SK-N-MC (cell line): ENCODE results near the gene ZC3H12A.

Experiments
- DNase-seq: peaks from one replicate; pipeline ENCODE4 v3.0.0-alpha.2; 2011; ENCODE audit warnings: low read depth, low spot score
- H3K27ac ChIP-seq: fragments of 200-600 bp; sonication (generic); 2 replicates; pipeline ENCODE4 v1.5.1; 2016; ENCODE audit warnings: mixed run types
- H3K36me3 ChIP-seq: fragments of 200-600 bp; sonication (generic); 2 replicates; pipeline ENCODE4 v1.6.1; 2017; ENCODE audit warnings: antibody characterized with exemption, low read length, mixed read lengths; ENCODE audit not compliant: insufficient read depth
- H3K4me3 ChIP-seq: fragments of 200-600 bp; sonication (generic); 2 replicates; pipeline ENCODE4 v1.5.1; 2016
- H3K9ac ChIP-seq: fragments of 200-600 bp; sonication (generic); 2 replicates; pipeline ENCODE4 v1.8.0; 2017; ENCODE audit warnings: mixed run types, mixed read lengths; ENCODE audit not compliant: insufficient read length
- H3K9me3 ChIP-seq: fragments of 200-600 bp; sonication (generic); 2 replicates; pipeline ENCODE4 v1.6.1; 2017; ENCODE audit warnings: low read depth, mild to moderate bottlenecking, antibody characterized with exemption, low read length, moderate library complexity, mixed read lengths
- EZH2 ChIP-seq: fragments of 200-600 bp; sonication (generic); IDR thresholded peaks from one replicate; pipeline ENCODE4 v1.6.1; 2017; ENCODE audit warnings: antibody characterized with exemption
- FOXP2 ChIP-seq: optimal IDR thresholded peaks from 2 replicates; pipeline ENCODE3; 2011; ENCODE audit warnings: mild to moderate bottlenecking, moderate library complexity; ENCODE audit not compliant: insufficient read depth; ENCODE audit errors: extremely low read length, control extremely low read depth
- POLR2AphosphoS5 ChIP-seq: IDR thresholded peaks from 2 replicates; pipeline ENCODE4 v1.6.1; 2012; ENCODE audit warnings: mild to moderate bottlenecking, low read depth, low read length, borderline replicate concordance

Gene ZC3H12A

DNA sequence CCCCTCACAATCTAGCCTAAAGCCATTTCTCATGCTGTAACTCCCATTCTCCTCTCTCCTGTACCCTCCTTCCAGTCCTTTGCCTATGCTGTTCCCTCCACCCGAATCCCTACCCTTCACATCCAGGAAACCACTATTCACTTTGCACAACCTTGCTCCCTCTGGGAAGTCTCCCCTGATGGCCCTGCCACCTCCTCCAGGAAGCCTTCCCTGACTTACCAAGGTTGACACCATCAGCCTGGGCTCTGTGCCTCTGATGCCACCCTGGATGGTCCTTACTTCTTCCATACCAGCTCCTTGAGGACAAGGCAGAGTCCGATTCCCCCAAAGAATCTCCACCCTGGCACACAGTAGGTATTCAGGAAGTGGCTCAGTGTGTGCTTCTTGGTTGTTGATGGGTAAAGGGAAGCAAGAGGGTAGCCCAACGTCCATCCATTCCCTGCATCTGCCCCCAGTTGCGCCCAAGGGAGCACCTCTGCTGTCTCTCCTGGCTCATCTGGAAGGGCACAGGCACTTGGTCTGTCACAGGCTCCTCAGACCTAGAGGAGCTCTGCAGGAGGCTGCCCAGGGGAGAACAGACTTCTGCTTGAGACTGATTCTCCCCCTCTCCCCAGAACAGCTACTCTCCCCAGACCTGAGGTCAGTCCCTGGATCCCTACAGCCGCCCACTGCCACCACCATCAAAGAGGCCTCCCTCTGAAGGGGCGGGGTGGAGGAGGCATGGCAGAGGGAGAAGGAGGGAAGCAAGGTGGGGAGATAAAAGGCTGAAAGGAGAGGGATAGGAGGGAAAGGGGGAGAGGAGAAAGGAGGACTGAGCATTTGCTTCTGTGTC lies 36.1 kb upstream of the ZC3H12A start:
- no peak overlapping the region for H3K4me3 ChIP-seq
- H3K36me3 ChIP-seq: no peaks in the 10 kb centered on the region
- no peak overlapping the region for H3K9ac ChIP-seq
- no peaks in the 10 kb centered on the region for H3K9me3 ChIP-seq
- TF ChIP-seq FOXP2: no peak
- TF ChIP-seq EZH2: no peak
- no peak for TF ChIP-seq POLR2AphosphoS5
- H3K27ac ChIP-seq: no peak overlapping the region
- no peak for DNase-seq

DNA sequence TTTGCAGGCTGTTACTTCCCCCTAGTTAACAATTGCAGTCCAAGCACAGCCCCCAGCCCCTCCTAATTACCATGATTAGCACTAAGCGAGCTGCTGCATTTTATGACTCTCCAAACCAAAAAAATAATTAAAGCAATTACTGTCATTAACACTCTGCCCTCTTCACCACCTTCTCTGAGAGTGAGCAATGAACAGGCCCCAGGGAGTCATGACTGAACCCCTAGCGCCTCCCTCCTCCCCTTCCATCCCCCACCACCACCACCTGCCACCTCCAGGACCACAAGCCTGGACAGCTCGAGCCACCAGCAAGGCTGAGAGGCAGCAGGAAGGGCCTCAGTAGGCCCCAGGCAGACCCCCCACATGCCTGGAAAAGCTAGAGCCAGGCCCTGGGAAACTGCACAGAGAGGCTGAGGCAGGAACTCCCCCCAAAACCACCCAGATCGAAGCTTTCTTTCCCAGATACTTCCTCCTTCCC lies 35.5 kb upstream of the ZC3H12A start:
- Histone ChIP-seq H3K4me3 (no peak overlapping the region), H3K9me3 (no peaks in the 10 kb centered on the region), H3K36me3 (no peaks in the 10 kb centered on the region), H3K27ac (no peak overlapping the region), H3K9ac (no peak overlapping the region)
- no peak for DNase-seq
- no peak for TF ChIP-seq EZH2
- no peak for TF ChIP-seq POLR2AphosphoS5
- TF ChIP-seq FOXP2: no peak

DNA sequence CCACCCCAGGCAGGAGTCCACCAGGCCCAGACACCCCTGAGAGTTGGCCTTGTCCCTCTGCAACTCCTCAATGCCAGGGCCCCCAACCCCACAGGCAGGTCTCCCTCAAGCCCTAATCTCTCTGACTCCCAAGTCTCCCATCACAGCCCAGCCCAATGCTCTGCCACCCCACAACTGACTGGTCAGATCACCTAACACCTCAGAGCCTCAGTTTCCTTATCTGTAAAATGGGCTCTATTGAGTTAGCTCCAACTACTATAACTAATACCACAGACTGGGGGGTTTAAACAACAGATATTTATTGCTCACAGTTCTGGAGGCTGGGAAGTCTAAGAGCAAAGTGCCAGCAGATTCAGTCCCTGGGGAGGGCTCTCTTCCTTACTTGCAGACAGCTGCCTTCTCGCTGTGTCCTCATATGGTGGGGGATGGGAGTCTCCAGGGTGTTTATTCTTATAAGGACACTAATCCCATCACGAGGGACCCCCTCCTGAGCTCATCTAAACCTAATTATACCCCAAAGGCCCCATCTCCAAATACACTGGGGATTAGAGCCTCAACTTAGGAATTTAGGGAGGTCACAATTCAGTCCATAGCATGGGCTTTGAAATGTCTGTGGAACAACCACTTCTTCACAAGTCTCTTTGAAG lies 34.9 kb upstream of the ZC3H12A start:
- H3K9me3 ChIP-seq: no peaks in the 10 kb centered on the region
- no peak overlapping the region for H3K9ac ChIP-seq
- no peak overlapping the region for H3K27ac ChIP-seq
- no peak overlapping the region for H3K4me3 ChIP-seq
- TF ChIP-seq EZH2 (no peak), FOXP2 (no peak), POLR2AphosphoS5 (no peak)
- no peak for DNase-seq
- no peaks in the 10 kb centered on the region for H3K36me3 ChIP-seq

DNA sequence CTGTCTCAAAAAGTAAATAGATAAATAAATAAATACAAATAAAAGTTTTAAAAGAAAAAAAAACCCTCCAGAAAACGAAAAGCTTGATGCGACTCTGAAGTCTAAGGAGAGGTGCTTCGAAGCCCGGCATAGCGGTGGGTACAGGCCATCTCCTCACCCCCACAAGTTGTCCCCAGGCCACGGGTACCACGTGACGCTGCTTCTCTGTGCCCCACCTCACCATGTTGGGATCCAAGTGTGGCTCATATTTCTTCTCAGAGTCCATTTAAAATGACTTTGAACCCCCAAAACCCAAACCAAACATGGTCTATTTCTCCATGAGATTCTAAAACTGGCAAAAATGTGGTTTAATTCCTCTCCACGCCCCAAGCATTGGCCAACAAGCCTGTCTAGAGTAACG lies 32.9 kb upstream of the ZC3H12A start:
- TF ChIP-seq POLR2AphosphoS5: no peak
- no peak for TF ChIP-seq FOXP2
- no peaks in the 10 kb centered on the region for H3K36me3 ChIP-seq
- H3K9ac ChIP-seq: no peak overlapping the region
- no peak for DNase-seq
- no peak overlapping the region for H3K27ac ChIP-seq
- no peaks in the 10 kb centered on the region for H3K9me3 ChIP-seq
- no peak overlapping the region for H3K4me3 ChIP-seq

DNA sequence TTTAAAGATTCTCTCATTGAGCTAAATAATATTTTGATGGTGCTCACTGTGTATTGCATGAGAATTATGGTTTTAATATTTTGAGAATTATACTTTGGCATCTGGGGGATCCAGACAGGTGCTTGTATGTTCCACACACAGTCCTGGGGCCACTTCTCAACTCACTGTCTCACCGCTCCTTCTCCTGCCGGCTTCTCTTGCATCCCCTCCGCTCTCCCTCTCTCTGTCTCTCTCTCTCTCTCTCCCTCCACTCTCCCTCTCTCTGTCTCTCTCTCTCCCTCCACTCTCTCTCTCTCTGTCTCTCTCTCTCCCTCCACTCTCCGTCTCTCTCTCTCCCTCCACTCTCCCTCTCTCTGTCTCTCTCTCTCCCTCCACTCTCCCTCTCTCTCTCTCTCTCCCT lies 32.2 kb upstream of the ZC3H12A start:
- DNase-seq: no peak
- no peak overlapping the region for H3K4me3 ChIP-seq
- TF ChIP-seq EZH2 (no peak), FOXP2 (no peak), POLR2AphosphoS5 (no peak)
- H3K27ac ChIP-seq: no peak overlapping the region
- no peaks in the 10 kb centered on the region for H3K9me3 ChIP-seq
- no peak overlapping the region for H3K9ac ChIP-seq
- no peaks in the 10 kb centered on the region for H3K36me3 ChIP-seq

DNA sequence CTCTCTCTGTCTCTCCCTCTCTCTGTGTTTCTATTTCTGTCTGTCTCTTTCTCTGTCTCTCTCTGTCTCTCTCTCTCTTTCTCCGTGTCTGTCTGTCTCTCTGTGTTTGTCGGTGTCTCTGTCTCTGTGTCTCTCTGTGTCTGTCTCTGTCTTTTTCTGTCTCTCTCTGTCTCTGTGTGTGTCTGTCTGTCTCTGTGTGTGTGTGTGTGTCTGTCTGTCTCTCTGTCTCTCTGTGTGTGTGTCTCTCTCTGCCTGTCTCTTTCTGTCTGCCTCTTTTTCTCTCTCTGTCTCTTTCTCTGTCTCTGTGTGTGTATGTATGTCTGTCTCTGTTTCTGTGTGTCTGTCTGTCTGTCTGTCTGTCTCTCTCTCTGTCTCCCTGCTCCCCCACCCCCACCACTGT lies 31.7 kb upstream of the ZC3H12A start:
- DNase-seq: no peak
- H3K9me3 ChIP-seq: no peaks in the 10 kb centered on the region
- no peak overlapping the region for H3K27ac ChIP-seq
- no peaks in the 10 kb centered on the region for H3K36me3 ChIP-seq
- H3K9ac ChIP-seq: no peak overlapping the region
- TF ChIP-seq EZH2 (no peak), FOXP2 (no peak), POLR2AphosphoS5 (no peak)
- H3K4me3 ChIP-seq: no peak overlapping the region

DNA sequence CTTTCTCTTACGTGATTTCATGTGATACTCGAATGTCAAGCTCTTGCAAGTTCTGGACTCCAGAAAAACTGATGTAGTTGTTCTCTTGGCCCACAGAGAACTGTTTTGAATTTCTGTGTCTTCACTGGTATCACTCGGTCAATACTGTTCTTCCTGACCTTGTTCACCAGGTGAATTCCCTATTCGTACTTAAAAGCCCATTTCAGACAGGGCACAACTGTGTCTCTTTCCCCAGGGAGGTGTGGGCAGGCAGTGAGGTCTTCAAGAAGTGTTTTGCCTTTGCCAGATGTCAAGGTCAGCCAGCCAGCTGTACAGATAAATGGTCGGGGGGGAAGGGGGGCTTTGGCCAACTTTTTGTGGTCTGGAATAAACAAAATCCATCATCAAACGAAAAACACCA lies 27.5 kb upstream of the ZC3H12A start:
- no peak for DNase-seq
- Histone ChIP-seq H3K36me3 (no peaks in the 10 kb centered on the region), H3K9me3 (no peaks in the 10 kb centered on the region), H3K4me3 (no peak overlapping the region), H3K27ac (no peak overlapping the region), H3K9ac (no peak overlapping the region)
- no peak for TF ChIP-seq EZH2
- TF ChIP-seq FOXP2: no peak
- TF ChIP-seq POLR2AphosphoS5: no peak

DNA sequence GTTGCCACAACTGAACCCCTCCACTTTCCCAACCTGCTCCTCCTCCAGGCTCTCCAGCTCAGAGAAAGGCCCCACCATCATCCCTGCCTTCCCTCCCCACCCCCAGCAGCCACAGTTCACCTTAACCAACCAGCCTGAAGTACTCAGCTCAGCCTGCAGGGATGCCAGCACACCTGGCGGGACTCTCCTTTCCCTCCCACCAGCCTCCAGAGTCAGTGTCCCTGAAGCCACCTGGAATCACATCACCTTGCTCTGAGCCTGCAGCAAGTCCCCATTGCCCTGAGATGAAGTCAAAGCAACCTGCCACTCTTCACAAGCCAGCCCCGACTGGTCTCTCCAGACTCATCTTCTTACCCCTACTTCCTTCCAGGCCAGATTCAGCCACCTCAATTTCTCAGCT lies 26.2 kb upstream of the ZC3H12A start:
- no peak overlapping the region for H3K9ac ChIP-seq
- H3K27ac ChIP-seq: no peak overlapping the region
- DNase-seq: no peak
- H3K36me3 ChIP-seq: no peaks in the 10 kb centered on the region
- TF ChIP-seq POLR2AphosphoS5 (no peak), EZH2 (no peak), FOXP2 (no peak)
- H3K9me3 ChIP-seq: no peaks in the 10 kb centered on the region
- no peak overlapping the region for H3K4me3 ChIP-seq
